ENCODE measurements around the gene CREBRF. TPM values are rescaled to one million over a fixed set of nuclear protein-coding genes. Genes with fewer than 3 reads are reported as not detected.
A peak's percentile ranks its signal among the peaks of the same experiment; 100 is the strongest.

CREBRF gene
- total RNA-seq, 3 donors from 2014 or later = 51.1 to 77.1 (median 63.8) TPM

DNA sequence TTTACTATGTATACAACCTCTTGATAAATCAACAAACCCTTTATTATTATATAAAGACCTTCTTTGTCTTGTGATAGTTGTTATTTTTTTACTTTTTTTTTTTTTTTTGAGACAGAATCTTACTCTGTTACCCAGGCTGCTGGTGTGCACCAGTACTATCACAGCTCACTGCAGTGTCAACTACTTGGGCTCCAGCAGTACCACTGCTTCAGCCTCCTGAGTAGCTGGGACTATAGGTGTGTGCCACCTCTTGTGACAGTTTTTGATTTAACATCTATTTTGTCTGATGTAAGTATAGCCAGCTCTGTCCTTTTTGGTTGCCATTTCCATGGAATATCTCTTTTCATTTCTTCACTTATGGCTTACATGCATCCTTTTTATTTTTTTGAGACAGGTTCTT lies 42.6 kb downstream of the CREBRF start:
- intact Hi-C loops (cut with DNase I; ENCODE audit: low total_unique reads) = no loop called here
- TF ChIP-seq, protein P1, sequence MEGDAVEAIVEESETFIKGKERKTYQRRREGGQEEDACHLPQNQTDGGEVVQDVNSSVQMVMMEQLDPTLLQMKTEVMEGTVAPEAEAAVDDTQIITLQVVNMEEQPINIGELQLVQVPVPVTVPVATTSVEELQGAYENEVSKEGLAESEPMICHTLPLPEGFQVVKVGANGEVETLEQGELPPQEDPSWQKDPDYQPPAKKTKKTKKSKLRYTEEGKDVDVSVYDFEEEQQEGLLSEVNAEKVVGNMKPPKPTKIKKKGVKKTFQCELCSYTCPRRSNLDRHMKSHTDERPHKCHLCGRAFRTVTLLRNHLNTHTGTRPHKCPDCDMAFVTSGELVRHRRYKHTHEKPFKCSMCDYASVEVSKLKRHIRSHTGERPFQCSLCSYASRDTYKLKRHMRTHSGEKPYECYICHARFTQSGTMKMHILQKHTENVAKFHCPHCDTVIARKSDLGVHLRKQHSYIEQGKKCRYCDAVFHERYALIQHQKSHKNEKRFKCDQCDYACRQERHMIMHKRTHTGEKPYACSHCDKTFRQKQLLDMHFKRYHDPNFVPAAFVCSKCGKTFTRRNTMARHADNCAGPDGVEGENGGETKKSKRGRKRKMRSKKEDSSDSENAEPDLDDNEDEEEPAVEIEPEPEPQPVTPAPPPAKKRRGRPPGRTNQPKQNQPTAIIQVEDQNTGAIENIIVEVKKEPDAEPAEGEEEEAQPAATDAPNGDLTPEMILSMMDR (IDR thresholded peaks at IDR 0.05) = no peak
- TF ChIP-seq POLR2AphosphoS5 (IDR thresholded peaks at IDR 0.05) (no peak), POLR2A (IDR thresholded peaks at IDR 0.05) (no peak)
- H3K4me1 ChIP-seq = no peaks in the 10 kb centered on the region
- H3K9me3 ChIP-seq = no peaks in the 10 kb centered on the region
- no peaks in the 10 kb centered on the region for H3K36me3 ChIP-seq
- no peak overlapping the region for H3K4me3 ChIP-seq
- DNase-seq (ENCODE audit: low spot score in 2 of 2) = no peak
- H3K27ac ChIP-seq = no peak overlapping the region
- H3K27me3 ChIP-seq = no peaks in the 10 kb centered on the region

DNA sequence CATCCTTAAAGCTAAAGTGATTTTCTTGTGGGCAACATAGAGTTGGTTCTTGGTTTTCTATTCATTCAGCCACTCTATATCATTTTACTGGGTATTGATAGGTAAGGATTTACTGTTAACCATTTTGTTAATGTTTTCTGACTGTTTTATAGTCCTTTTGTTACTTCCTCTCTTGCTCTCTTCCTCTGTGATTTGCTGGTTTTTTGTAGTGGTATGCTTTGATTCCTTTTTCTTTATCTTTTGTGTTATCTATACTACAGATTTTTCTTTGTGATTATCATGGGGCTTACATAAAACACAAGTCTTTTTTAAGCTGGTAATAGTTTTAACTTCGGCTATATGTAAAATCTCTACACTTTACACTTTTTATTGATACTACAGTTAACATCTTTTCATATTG lies 43.3 kb downstream of the CREBRF start:
- DNase-seq (ENCODE audit: low spot score in 2 of 2) = no peak
- no peaks in the 10 kb centered on the region for H3K36me3 ChIP-seq
- H3K27me3 ChIP-seq = no peaks in the 10 kb centered on the region
- TF ChIP-seq, protein P1 (IDR thresholded peaks at IDR 0.05) = no peak
- TF ChIP-seq POLR2A (IDR thresholded peaks at IDR 0.05) (no peak), POLR2AphosphoS5 (IDR thresholded peaks at IDR 0.05) (no peak)
- H3K4me1 ChIP-seq = no peaks in the 10 kb centered on the region
- H3K27ac ChIP-seq = no peak overlapping the region
- no peaks in the 10 kb centered on the region for H3K9me3 ChIP-seq
- intact Hi-C loops (cut with DNase I; ENCODE audit: low total_unique reads) = no loop called here
- H3K4me3 ChIP-seq = no peak overlapping the region

DNA sequence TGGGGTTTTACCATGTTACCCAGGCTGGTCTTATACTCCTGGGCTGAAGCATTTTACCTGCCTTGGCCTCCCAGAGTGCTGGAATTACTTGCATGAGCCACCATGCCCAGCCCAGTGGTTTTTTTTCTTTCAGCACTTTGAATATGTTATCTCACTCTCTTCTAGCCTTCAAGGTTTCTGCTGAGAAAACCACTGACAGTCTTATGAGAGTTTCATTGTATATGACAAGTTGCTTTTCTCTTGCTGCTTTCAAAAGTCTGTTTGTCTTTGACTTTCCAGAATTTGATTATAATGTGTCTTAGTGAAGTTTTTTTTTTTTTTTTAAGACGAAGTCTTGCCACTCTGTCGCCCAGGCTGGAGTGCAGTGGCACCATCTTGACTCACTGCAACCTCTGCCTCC lies 45.1 kb downstream of the CREBRF start:
- no peak overlapping the region for H3K4me3 ChIP-seq
- H3K9me3 ChIP-seq = no peaks in the 10 kb centered on the region
- no peaks in the 10 kb centered on the region for H3K27me3 ChIP-seq
- TF ChIP-seq, protein P1 (IDR thresholded peaks at IDR 0.05) = no peak
- TF ChIP-seq POLR2AphosphoS5 (IDR thresholded peaks at IDR 0.05) (no peak), POLR2A (IDR thresholded peaks at IDR 0.05) (no peak)
- H3K4me1 ChIP-seq = no peaks in the 10 kb centered on the region
- intact Hi-C loops (cut with DNase I; ENCODE audit: low total_unique reads) = no loop called here
- no peak for DNase-seq (ENCODE audit: low spot score in 2 of 2)
- H3K36me3 ChIP-seq = no peaks in the 10 kb centered on the region
- H3K27ac ChIP-seq = no peak overlapping the region

DNA sequence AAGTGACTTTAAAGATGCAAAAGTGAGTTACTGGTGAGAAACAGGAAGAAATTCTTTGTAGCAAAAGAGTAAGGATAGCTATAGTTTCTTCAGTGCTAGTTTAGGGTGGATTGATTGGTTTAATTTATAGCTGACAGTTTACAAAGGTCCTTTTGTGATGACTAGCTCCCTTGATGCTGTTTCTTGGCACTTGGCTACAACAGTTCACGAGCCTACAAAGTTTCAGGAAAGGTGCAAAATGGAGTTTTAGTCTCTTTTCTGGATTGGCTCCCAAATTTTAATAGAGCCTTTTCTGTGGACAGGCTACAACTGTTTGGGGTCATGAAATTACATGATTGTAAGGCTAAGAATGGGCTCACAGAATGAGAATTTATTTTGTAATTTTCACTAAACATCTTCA lies 47.3 kb downstream of the CREBRF start:
- H3K36me3 ChIP-seq = no peaks in the 10 kb centered on the region
- no peak for DNase-seq (ENCODE audit: low spot score in 2 of 2)
- no peaks in the 10 kb centered on the region for H3K4me1 ChIP-seq
- intact Hi-C loops (cut with DNase I; ENCODE audit: low total_unique reads) = no loop called here
- H3K27ac ChIP-seq = peak overlapping the region in 1 of 2 donors; percentile 13
- TF ChIP-seq POLR2A (IDR thresholded peaks at IDR 0.05) (no peak), POLR2AphosphoS5 (IDR thresholded peaks at IDR 0.05) (no peak)
- TF ChIP-seq, protein P1 (IDR thresholded peaks at IDR 0.05) = no peak
- H3K27me3 ChIP-seq = no peaks in the 10 kb centered on the region
- no peaks in the 10 kb centered on the region for H3K9me3 ChIP-seq
- no peak overlapping the region for H3K4me3 ChIP-seq

DNA sequence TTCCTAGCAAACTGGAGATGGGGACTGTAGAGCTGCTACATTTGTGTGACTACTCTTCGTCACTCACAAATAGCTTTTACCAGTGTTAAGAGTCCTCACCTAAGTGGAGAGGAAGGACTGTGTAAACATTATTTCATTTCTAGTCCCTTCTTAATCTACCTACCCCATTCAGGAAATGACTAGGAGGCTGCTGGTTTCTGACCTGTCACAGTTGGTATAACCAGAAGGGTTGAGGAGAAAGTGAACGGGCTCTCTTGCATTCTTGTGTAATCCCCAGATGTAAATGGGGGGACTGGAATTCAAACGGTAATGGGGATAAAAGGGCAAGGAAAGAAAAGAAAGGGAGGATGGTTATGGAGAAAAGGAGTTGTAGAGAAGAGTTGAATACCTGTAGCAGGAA lies 52.8 kb downstream of the CREBRF start:
- TF ChIP-seq POLR2A (IDR thresholded peaks at IDR 0.05) (no peak), POLR2AphosphoS5 (IDR thresholded peaks at IDR 0.05) (no peak)
- TF ChIP-seq, protein P1 (IDR thresholded peaks at IDR 0.05) = no peak
- intact Hi-C loops (cut with DNase I; ENCODE audit: low total_unique reads) = no loop called here
- Histone ChIP-seq H3K36me3 (peaks cover 4% of the 10 kb centered on the region), H3K4me1 (no peaks in the 10 kb centered on the region), H3K9me3 (no peaks in the 10 kb centered on the region), H3K27ac (no peak overlapping the region), H3K27me3 (no peaks in the 10 kb centered on the region), H3K4me3 (no peak overlapping the region)
- no peak for DNase-seq (ENCODE audit: low spot score in 2 of 2)

Measured in breast epithelium (tissue), 4 donors.